PC-3 (cell line): ENCODE measurements around the gene HEPN1. TPM values are rescaled to one million over a fixed set of nuclear protein-coding genes. Genes with fewer than 3 reads are reported as not detected.

ENCODE experiments used
- ATAC-seq: fragments of 200-7000 bp; cut with Tn5 transposase; 2 replicates; pipeline ENCODE4 v1.9.1; 2020; ENCODE audit warnings: mild to moderate bottlenecking, moderate library complexity
- BruUV-seq: library from RNA; stranded (reverse); fragments of 400-500 nt; replicated peaks from 2 replicates; lab custom pipeline; 2021; lab: Mats Ljungman, UMichigan
- CTCF ChIA-PET: fragments of 300-600 bp; sonication (Branson Sonifier 250); formaldehyde crosslinking; loops from one replicate; lab custom pipeline; 2022; ENCODE audit warnings: antibody characterized with exemption; lab: Charles Lee
- POLR2A ChIA-PET: fragments of 300-600 bp; sonication (Branson Sonifier 250); formaldehyde crosslinking; loops from one replicate; lab custom pipeline; 2022; ENCODE audit warnings: antibody characterized with exemption; ENCODE audit not compliant: unreplicated experiment; lab: Charles Lee
- DNase-seq: peaks from one replicate; pipeline ENCODE4 v3.0.0-alpha.2; 2015
- H2AFZ ChIP-seq: fragments of 300-600 bp; sonication (generic); 2 replicates; pipeline ENCODE4 v1.6.0; 2016; ENCODE audit warnings: antibody characterized with exemption, low read length
- H3F3A ChIP-seq: fragments of 300-600 bp; sonication (generic); one replicate; pipeline ENCODE4 v1.6.0; 2017; ENCODE audit warnings: antibody characterized with exemption, low read length, control low read depth, mild to moderate bottlenecking; ENCODE audit not compliant: unreplicated experiment
- H3K27ac ChIP-seq: fragments of 300-600 bp; sonication (generic); 2 replicates; pipeline ENCODE4 v1.5.1; 2016; ENCODE audit warnings: mild to moderate bottlenecking, low read length
- H3K27me3 ChIP-seq: fragments of 300-600 bp; sonication (generic); 2 replicates; pipeline ENCODE4 v1.6.1; 2016; ENCODE audit warnings: low read length, mixed read lengths
- H3K36me3 ChIP-seq: fragments of 300-600 bp; sonication (generic); 2 replicates; pipeline ENCODE4 v1.6.1; 2016; ENCODE audit warnings: low read depth, mixed run types, low read length, mixed read lengths
- H3K4me1 ChIP-seq: fragments of 300-600 bp; sonication (generic); 2 replicates; pipeline ENCODE4 v1.5.1; 2016; ENCODE audit warnings: low read length; ENCODE audit not compliant: insufficient read depth
- H3K4me2 ChIP-seq: fragments of 300-600 bp; sonication (generic); 2 replicates; pipeline ENCODE4 v1.6.0; 2016; ENCODE audit warnings: low read length
- H3K4me3 ChIP-seq: fragments of 300-600 bp; sonication (generic); 2 replicates; pipeline ENCODE4 v1.5.1; 2016; ENCODE audit warnings: mild to moderate bottlenecking, low read length, mixed read lengths
- H3K79me2 ChIP-seq: fragments of 300-600 bp; sonication (generic); 2 replicates; pipeline ENCODE4 v1.6.1; 2017; ENCODE audit warnings: low read length, mixed read lengths
- H3K9ac ChIP-seq: fragments of 300-600 bp; sonication (generic); 2 replicates; pipeline ENCODE4 v1.6.0; 2016; ENCODE audit warnings: mild to moderate bottlenecking, low read length
- H3K9me2 ChIP-seq: fragments of 300-600 bp; sonication (generic); replicated peaks from 2 replicates; pipeline ENCODE4 v1.6.1; 2016; ENCODE audit warnings: mixed run types, low read length, mixed read lengths
- H3K9me3 ChIP-seq: fragments of 300-600 bp; sonication (generic); 2 replicates; pipeline ENCODE4 v1.6.1; 2016; ENCODE audit warnings: low read length, mixed read lengths
- H4K20me1 ChIP-seq: fragments of 300-600 bp; sonication (generic); 2 replicates; pipeline ENCODE4 v1.6.1; 2016; ENCODE audit warnings: low read length, mixed read lengths
- EZH2 ChIP-seq: fragments of 300-600 bp; sonication (generic); IDR thresholded peaks from one replicate; pipeline ENCODE4 v1.6.1; 2017; ENCODE audit warnings: antibody characterized with exemption, mild to moderate bottlenecking, low read length; ENCODE audit not compliant: unreplicated experiment
- EZH2phosphoT487 ChIP-seq: fragments of 300-600 bp; sonication (generic); IDR thresholded peaks from 2 replicates; pipeline ENCODE4 v1.6.1; 2018; ENCODE audit warnings: mild to moderate bottlenecking, antibody characterized with exemption, low read length, borderline replicate concordance
- intact Hi-C: fragments of 100-400 bp; cut with micrococcal nuclease; formaldehyde crosslinking; loops from 2 replicates; pipeline ENCODE4 v1.9.0; 2023
- total RNA-seq: library from RNA; depleted of rRNA; stranded (reverse); fragments of >200 nt; gene quantifications from 2 replicates; pipeline ENCODE4 v1.2.3, GENCODE V29; 2014
- TF ChIP-seq, protein P1 (sequence below): fragments of 300-600 bp; sonication (generic); conservative IDR thresholded peaks from 2 replicates; pipeline ENCODE4 v1.5.1; 2017; ENCODE audit warnings: antibody characterized with exemption, low read depth, mild to moderate bottlenecking, low read length

The HEPN1 gene
- total RNA-seq, 1 experiment from 2014 or later: not detected

DNA sequence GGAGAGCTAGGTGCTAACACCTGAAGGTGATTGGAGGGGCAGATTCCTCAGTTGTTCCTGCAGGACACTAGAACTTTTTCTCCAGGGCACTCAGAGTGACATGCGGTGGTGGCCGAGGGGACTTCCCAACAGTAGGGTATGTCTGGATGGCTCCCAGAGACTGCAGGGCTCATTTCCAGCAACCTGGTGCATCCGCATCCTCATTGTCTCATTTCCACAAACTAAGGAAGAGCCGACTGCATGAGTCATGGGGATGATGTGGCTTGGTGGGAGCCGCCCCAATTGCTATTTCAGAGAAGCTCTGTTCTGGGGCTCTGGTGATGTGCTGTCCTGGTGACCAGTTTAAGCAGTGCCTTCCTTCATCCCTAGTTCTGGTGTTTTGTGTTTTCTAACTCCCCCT is 18.6 kb upstream of the HEPN1 start:
- peaks cover 73% of the 10 kb centered on the region for H3K4me1 ChIP-seq
- peak overlapping the region; percentile 88 for H3K27ac ChIP-seq
- peak overlapping the region; percentile 71 for H3K4me2 ChIP-seq
- H3K9ac ChIP-seq: peak overlapping the region; percentile 58
- H3F3A ChIP-seq: peaks cover 15% of the 10 kb centered on the region
- H4K20me1 ChIP-seq: no peaks in the 10 kb centered on the region
- no peaks in the 10 kb centered on the region for H3K9me3 ChIP-seq
- H3K9me2 ChIP-seq: no peaks in the 10 kb centered on the region
- peak overlapping the region; percentile 21; the same call in 1 of the 2 replicates for H2AFZ ChIP-seq
- TF ChIP-seq EZH2: no peak
- TF ChIP-seq, protein P1, sequence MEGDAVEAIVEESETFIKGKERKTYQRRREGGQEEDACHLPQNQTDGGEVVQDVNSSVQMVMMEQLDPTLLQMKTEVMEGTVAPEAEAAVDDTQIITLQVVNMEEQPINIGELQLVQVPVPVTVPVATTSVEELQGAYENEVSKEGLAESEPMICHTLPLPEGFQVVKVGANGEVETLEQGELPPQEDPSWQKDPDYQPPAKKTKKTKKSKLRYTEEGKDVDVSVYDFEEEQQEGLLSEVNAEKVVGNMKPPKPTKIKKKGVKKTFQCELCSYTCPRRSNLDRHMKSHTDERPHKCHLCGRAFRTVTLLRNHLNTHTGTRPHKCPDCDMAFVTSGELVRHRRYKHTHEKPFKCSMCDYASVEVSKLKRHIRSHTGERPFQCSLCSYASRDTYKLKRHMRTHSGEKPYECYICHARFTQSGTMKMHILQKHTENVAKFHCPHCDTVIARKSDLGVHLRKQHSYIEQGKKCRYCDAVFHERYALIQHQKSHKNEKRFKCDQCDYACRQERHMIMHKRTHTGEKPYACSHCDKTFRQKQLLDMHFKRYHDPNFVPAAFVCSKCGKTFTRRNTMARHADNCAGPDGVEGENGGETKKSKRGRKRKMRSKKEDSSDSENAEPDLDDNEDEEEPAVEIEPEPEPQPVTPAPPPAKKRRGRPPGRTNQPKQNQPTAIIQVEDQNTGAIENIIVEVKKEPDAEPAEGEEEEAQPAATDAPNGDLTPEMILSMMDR: no peak
- no peaks in the 10 kb centered on the region for H3K36me3 ChIP-seq
- H3K27me3 ChIP-seq: no peaks in the 10 kb centered on the region
- intact Hi-C loops: loop anchor here (1.0 kb wide), 1 partner anchor 54 kb away; the partner anchor contains the start of gene CCDC15
- peak; percentile 98 for DNase-seq
- peak overlapping the region; percentile 41; the same call in 1 of the 2 replicates for H3K4me3 ChIP-seq
- POLR2A ChIA-PET: interaction anchor here (0.5 to 1.4 kb wide), 7 partner anchors 53 to 1455 kb away, joined by 3 to 6 read pairs (median 4); partner anchors contain the start of genes CCDC15 and ST3GAL4
- 0 out of 2 replicates have a peak, but pooled peaks cover 4% of the 10 kb centered on the region for H3K79me2 ChIP-seq
- no TSS peak for BruUV-seq
- ATAC-seq: peak; percentile 60
- CTCF ChIA-PET: interaction anchor here (1.5 kb wide), 1 partner anchor 24 kb away, joined by 9 read pairs; no protein-coding TSS in a partner anchor

DNA sequence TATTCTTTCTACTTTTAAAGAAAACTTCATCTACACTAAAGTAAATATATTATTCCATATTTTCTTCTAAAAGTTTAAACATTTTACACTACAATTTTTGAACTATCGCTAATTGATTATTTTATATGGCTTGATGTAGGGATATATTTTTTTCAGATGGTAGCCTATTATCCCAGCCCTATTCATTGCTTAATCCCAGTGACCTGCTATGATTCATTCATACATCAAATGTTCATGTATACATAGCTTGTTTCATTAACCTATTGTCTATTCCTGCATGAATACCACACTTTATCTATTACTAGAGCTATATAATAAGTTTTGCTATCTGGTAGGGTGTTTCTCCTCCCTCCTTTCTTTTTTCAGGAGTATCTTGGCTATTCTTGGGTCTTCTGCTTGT is 16.4 kb upstream of the HEPN1 start:
- H3K9me2 ChIP-seq: no peaks in the 10 kb centered on the region
- H4K20me1 ChIP-seq: no peaks in the 10 kb centered on the region
- no peak overlapping the region for H3K4me3 ChIP-seq
- no peak overlapping the region for H3K27ac ChIP-seq
- ChIA-PET CTCF (interaction anchor here (1.1 kb wide), 1 partner anchor 26 kb away, joined by 3 read pairs; no protein-coding TSS in a partner anchor), POLR2A (interaction anchor here (1.3 kb wide), 1 partner anchor 51 kb away, joined by 7 read pairs; the partner anchor contains the start of gene CCDC15)
- BruUV-seq: no TSS peak
- peaks cover 12% of the 10 kb centered on the region for H3F3A ChIP-seq
- TF ChIP-seq EZH2: no peak
- TF ChIP-seq EZH2phosphoT487: no peak
- TF ChIP-seq, protein P1: no peak
- H3K9ac ChIP-seq: no peak overlapping the region
- no peaks in the 10 kb centered on the region for H3K27me3 ChIP-seq
- peak; percentile 53 for DNase-seq
- intact Hi-C loops: no loop called here
- H2AFZ ChIP-seq: no peak overlapping the region
- H3K4me2 ChIP-seq: 0 out of 2 replicates have a peak overlapping the region, but pooled peaks have one; percentile 2
- no peak for ATAC-seq
- H3K79me2 ChIP-seq: 0 out of 2 replicates have a peak, but pooled peaks cover 4% of the 10 kb centered on the region
- peaks cover 56% of the 10 kb centered on the region for H3K4me1 ChIP-seq
- no peaks in the 10 kb centered on the region for H3K36me3 ChIP-seq
- H3K9me3 ChIP-seq: no peaks in the 10 kb centered on the region
